A673 (cell line): ENCODE measurements around the gene CPE. TPM values are rescaled to one million over a fixed set of nuclear protein-coding genes. Genes with fewer than 3 reads are reported as not detected.

Source experiments
- BruUV-seq: library from RNA; stranded (reverse); fragments of 400-500 nt; replicated peaks from 2 replicates; lab custom pipeline; 2021; lab: Mats Ljungman, UMichigan
- CTCF ChIA-PET: fragments of 300-600 bp; sonication (Branson Sonifier 250); formaldehyde crosslinking; loops from one replicate; lab custom pipeline; 2022; ENCODE audit warnings: antibody characterized with exemption; lab: Charles Lee
- POLR2A ChIA-PET: fragments of 300-600 bp; sonication (Branson Sonifier 250); formaldehyde crosslinking; loops from one replicate; lab custom pipeline; 2022; ENCODE audit warnings: antibody characterized with exemption; ENCODE audit not compliant: low non-redundant PET; lab: Charles Lee
- DNase-seq: peaks from one replicate; pipeline ENCODE4 v3.0.0-alpha.2; 2015; ENCODE audit warnings: low spot score
- H3K27ac ChIP-seq: fragments of 200-600 bp; sonication (generic); 2 replicates; pipeline ENCODE4 v1.5.1; 2016; ENCODE audit warnings: mixed run types, low read depth, mild to moderate bottlenecking, mixed read lengths, antibody characterized with exemption, low read length; ENCODE audit not compliant: poor library complexity, severe bottlenecking
- H3K27me3 ChIP-seq: fragments of 200-600 bp; sonication (generic); replicated peaks from 2 replicates; pipeline ENCODE4 v1.6.1; 2017; ENCODE audit warnings: mixed run types, low read depth, mild to moderate bottlenecking, mixed read lengths, antibody characterized with exemption, low read length; ENCODE audit not compliant: insufficient read depth, poor library complexity
- H3K36me3 ChIP-seq: fragments of 200-600 bp; sonication (generic); 2 replicates; pipeline ENCODE4 v1.6.1; 2016; ENCODE audit warnings: mixed run types, mild to moderate bottlenecking, mixed read lengths, antibody characterized with exemption, low read length; ENCODE audit not compliant: insufficient read depth, poor library complexity, severe bottlenecking
- H3K4me1 ChIP-seq: fragments of 200-600 bp; sonication (generic); 2 replicates; pipeline ENCODE4 v1.6.1; 2017; ENCODE audit warnings: mixed run types, mild to moderate bottlenecking, mixed read lengths, antibody characterized with exemption, low read length; ENCODE audit not compliant: insufficient read depth, poor library complexity, severe bottlenecking
- H3K4me3 ChIP-seq: fragments of 200-600 bp; sonication (generic); 2 replicates; pipeline ENCODE4 v1.5.1; 2016; ENCODE audit warnings: low read depth, mixed run types, mild to moderate bottlenecking, mixed read lengths, low read length; ENCODE audit not compliant: poor library complexity, severe bottlenecking
- H3K9me3 ChIP-seq: fragments of 200-600 bp; sonication (generic); 2 replicates; pipeline ENCODE4 v1.6.1; 2016; ENCODE audit warnings: mixed run types, low read depth, mild to moderate bottlenecking, mixed read lengths, antibody characterized with exemption, low read length; ENCODE audit not compliant: poor library complexity, severe bottlenecking
- EZH2 ChIP-seq: fragments of 200-600 bp; sonication (generic); IDR thresholded peaks from 2 replicates; pipeline ENCODE4 v1.6.1; 2017; ENCODE audit warnings: borderline replicate concordance, low read depth, mild to moderate bottlenecking, mixed read lengths, antibody characterized with exemption, low read length; ENCODE audit not compliant: poor library complexity, severe bottlenecking
- intact Hi-C: fragments of 100-400 bp; cut with micrococcal nuclease; formaldehyde crosslinking; loops from one replicate; pipeline ENCODE4 v1.10.0; 2022; ENCODE audit not compliant: unreplicated experiment
- total RNA-seq: library from RNA; stranded (reverse); gene quantifications from 2 replicates; pipeline ENCODE4 v1.2.3, GENCODE V29; 2021
- TF ChIP-seq, protein P1 (sequence below): fragments of 300-800, 200-600 bp; sonication (generic); conservative IDR thresholded peaks from 2 replicates; pipeline ENCODE4 v1.5.1; 2017; ENCODE audit warnings: low read depth, mild to moderate bottlenecking, antibody characterized with exemption, low read length, moderate library complexity, mixed read lengths

Gene CPE
- total RNA-seq, 1 experiment from 2014 or later: 27.2 TPM

DNA sequence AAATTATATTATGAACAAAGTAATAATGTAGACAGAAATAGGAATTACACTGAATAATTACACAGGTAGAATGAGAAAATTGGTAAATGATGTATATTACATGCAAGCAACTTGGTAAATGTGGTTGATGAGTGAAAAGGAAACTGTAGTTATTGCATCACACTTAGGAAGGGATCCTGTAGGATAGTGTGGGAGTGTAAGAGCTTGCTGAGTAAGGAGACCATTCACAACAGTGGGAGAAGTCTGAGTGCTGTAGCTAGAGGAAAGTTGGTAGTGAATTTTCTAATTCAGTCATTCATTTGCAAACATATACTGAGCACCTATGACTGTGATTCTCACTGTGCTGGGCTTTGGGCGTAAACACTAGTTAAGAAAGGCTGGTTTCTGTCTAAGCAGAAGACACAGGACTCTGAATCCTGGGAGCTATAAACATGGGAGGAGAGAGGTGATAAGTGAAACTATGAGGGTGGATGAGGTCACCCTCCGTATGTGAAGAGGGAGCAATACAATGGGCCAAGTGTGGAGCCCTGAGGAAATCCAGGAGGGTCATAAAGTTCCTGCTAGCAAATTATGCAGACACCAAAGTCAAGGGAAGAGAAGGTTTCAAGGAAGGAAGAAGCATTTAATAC lies 14.2 kb upstream of the CPE start:
- Histone ChIP-seq H3K4me3 (no peak overlapping the region), H3K27ac (no peak overlapping the region), H3K4me1 (no peaks in the 10 kb centered on the region), H3K27me3 (no peaks in the 10 kb centered on the region), H3K36me3 (no peaks in the 10 kb centered on the region), H3K9me3 (no peaks in the 10 kb centered on the region)
- no TSS peak for BruUV-seq
- TF ChIP-seq EZH2: no peak
- TF ChIP-seq, protein P1, sequence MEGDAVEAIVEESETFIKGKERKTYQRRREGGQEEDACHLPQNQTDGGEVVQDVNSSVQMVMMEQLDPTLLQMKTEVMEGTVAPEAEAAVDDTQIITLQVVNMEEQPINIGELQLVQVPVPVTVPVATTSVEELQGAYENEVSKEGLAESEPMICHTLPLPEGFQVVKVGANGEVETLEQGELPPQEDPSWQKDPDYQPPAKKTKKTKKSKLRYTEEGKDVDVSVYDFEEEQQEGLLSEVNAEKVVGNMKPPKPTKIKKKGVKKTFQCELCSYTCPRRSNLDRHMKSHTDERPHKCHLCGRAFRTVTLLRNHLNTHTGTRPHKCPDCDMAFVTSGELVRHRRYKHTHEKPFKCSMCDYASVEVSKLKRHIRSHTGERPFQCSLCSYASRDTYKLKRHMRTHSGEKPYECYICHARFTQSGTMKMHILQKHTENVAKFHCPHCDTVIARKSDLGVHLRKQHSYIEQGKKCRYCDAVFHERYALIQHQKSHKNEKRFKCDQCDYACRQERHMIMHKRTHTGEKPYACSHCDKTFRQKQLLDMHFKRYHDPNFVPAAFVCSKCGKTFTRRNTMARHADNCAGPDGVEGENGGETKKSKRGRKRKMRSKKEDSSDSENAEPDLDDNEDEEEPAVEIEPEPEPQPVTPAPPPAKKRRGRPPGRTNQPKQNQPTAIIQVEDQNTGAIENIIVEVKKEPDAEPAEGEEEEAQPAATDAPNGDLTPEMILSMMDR: no peak
- intact Hi-C loops: no loop called here
- CTCF ChIA-PET: no interaction called here
- DNase-seq: no peak
- POLR2A ChIA-PET: no interaction called here

DNA sequence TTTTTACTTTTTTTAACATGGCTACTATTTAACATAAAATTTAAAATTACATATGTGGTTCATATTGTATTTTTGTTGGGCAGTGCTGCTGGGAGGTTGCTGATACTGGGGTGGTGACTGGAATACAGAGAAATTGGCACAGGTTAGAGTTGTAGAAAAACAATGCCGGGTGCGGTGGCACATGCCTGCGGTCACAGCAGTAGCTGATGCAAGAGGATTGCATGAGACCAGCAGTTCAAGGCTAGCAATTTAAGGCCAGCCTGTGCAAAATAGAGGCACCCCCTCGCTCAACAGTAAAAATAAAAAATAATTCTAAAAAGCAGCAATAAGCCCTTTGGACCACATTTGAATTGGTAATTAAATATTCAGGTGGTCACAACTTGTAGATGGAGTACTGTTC lies 11.8 kb upstream of the CPE start:
- BruUV-seq: no TSS peak
- no peaks in the 10 kb centered on the region for H3K36me3 ChIP-seq
- H3K27ac ChIP-seq: no peak overlapping the region
- TF ChIP-seq EZH2: no peak
- no peaks in the 10 kb centered on the region for H3K4me1 ChIP-seq
- intact Hi-C loops: no loop called here
- H3K27me3 ChIP-seq: no peaks in the 10 kb centered on the region
- CTCF ChIA-PET: no interaction called here
- no peaks in the 10 kb centered on the region for H3K9me3 ChIP-seq
- DNase-seq: no peak
- H3K4me3 ChIP-seq: no peak overlapping the region
- POLR2A ChIA-PET: no interaction called here

DNA sequence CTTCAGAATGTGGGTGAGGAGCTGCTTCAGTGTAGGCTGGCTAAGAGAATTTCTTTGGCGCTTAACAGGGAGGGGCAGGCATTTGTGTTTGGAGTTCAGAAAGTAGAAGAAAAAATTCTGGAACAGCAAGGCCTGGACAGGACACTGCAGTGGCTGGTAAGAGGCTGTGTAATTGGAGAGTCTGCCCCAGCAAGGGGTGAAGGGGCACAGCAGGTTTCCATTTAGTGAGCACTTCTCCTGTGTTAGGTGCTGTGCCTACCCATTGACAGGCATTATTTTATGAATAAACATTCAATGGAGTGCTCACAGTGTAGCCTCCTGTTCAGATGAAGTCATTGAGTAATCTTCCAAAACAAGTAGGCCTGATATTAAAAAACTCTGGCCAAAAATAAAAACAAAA lies 10.7 kb upstream of the CPE start:
- ChIA-PET POLR2A (no interaction called here), CTCF (no interaction called here)
- intact Hi-C loops: no loop called here
- Histone ChIP-seq H3K9me3 (no peaks in the 10 kb centered on the region), H3K27me3 (no peaks in the 10 kb centered on the region), H3K4me1 (no peaks in the 10 kb centered on the region), H3K27ac (no peak overlapping the region), H3K4me3 (no peak overlapping the region), H3K36me3 (no peaks in the 10 kb centered on the region)
- BruUV-seq: no TSS peak
- DNase-seq: no peak
- TF ChIP-seq EZH2: no peak
- TF ChIP-seq, protein P1: no peak

DNA sequence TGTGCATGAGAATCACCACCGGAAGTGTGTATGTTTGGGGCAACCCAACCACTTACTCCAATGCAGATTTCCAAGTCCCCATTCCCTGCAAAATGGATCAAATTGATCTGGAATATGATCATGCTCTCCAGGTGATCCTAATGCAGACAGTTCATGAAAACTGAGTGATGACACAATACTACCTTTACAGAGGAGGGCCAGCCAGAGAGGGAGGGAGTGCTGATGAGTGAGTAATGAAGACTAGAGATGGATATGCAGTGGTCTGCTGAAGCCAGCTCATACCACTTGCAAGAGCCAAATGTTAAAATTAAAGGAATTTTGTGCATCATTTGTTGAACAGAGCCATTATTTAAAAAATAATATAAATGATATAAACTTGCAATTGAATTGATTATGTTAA lies 10.2 kb upstream of the CPE start:
- TF ChIP-seq EZH2: no peak
- TF ChIP-seq, protein P1: no peak
- POLR2A ChIA-PET: no interaction called here

More for the DNA sequence above, 10.2 kb upstream of the CPE start:
- Histone ChIP-seq H3K9me3 (no peaks in the 10 kb centered on the region), H3K27ac (no peak overlapping the region), H3K27me3 (no peaks in the 10 kb centered on the region), H3K4me3 (no peak overlapping the region), H3K36me3 (no peaks in the 10 kb centered on the region), H3K4me1 (no peaks in the 10 kb centered on the region)
- intact Hi-C loops: no loop called here
- DNase-seq: no peak
- BruUV-seq: no TSS peak
- CTCF ChIA-PET: no interaction called here
